Right cardiac atrium (tissue), 5 donors: Measurements from ENCODE around the gene BOK. TPM values are rescaled to one million over a fixed set of nuclear protein-coding genes. Genes with fewer than 3 reads are reported as not detected.

Experiments
- ATAC-seq, 2 donors: fragments of 200-7000 bp; cut with Tn5 transposase; one replicate each; pipeline versions ENCODE4 v1.8.0 to v1.9.1; 2020; ENCODE audit warnings: moderate library complexity in 2 of 2, mild to moderate bottlenecking in 1 of 2
- DNase-seq, 3 donors: peaks; one replicate each; pipeline ENCODE4 v3.0.0-alpha.2; 2020
- H3K27ac ChIP-seq: one replicate; pipeline ENCODE4 v1.5.1; 2013; ENCODE audit warnings: mild to moderate bottlenecking, low read length, control low read depth, moderate library complexity
- H3K27me3 ChIP-seq: one replicate; pipeline ENCODE4 v1.6.1; 2013; ENCODE audit not compliant: control insufficient read depth, insufficient read depth
- H3K4me1 ChIP-seq: one replicate; pipeline ENCODE4 v1.6.1; 2013; ENCODE audit warnings: low read length; ENCODE audit not compliant: control insufficient read depth, insufficient read depth
- H3K4me3 ChIP-seq: one replicate; pipeline ENCODE4 v1.5.1; 2013; ENCODE audit warnings: low read length, control low read depth
- H3K9me3 ChIP-seq: one replicate; pipeline ENCODE4 v1.6.1; 2013; ENCODE audit warnings: low read length; ENCODE audit not compliant: control insufficient read depth
- WGBS: extraction: QIAGEN DNeasy Blood & Tissue Kit; methylation state at CpG from one replicate; pipeline ENCODE4 v1.1.7; 2013; 5-methylcytosine and 5-hydroxymethylcytosine counted together
- intact Hi-C, 4 donors: fragments of 100-400 bp; cut with DNase I; formaldehyde crosslinking; loops; one replicate each; pipeline versions ENCODE4 v1.11.0 to v1.14.0; 2022 to 2023
- polyA plus RNA-seq: library from polyadenylated mRNA; stranded (reverse); fragments of 200-250 nt; gene quantifications from one replicate; pipeline ENCODE4 v1.2.3, GENCODE V29; 2013
- total RNA-seq, 4 donors: library from RNA; stranded (reverse); fragmentation: NEBNext Ultra II Directional; extraction: Animal tissue kit (Norgen Biotek cat#: 25700); gene quantifications; one replicate each; pipeline ENCODE4 v1.2.1, GENCODE V29; 2021
- donor health status: healthy with polysubstance abuse.
- donor health status: DM: no; HTN: yes; CAD: no.
- donor health status: DM: no; HTN: no; CAD: no.
- donor health status: DM: no; HTN: yes; CAD: no; lungs with severe emphysema.
- donor health status: DM: yes; HTN: yes; CAD: no.

Gene BOK
- total and polyA plus RNA-seq, 5 donors, result 2.8 to 15.0 (median 3.5) TPM

DNA sequence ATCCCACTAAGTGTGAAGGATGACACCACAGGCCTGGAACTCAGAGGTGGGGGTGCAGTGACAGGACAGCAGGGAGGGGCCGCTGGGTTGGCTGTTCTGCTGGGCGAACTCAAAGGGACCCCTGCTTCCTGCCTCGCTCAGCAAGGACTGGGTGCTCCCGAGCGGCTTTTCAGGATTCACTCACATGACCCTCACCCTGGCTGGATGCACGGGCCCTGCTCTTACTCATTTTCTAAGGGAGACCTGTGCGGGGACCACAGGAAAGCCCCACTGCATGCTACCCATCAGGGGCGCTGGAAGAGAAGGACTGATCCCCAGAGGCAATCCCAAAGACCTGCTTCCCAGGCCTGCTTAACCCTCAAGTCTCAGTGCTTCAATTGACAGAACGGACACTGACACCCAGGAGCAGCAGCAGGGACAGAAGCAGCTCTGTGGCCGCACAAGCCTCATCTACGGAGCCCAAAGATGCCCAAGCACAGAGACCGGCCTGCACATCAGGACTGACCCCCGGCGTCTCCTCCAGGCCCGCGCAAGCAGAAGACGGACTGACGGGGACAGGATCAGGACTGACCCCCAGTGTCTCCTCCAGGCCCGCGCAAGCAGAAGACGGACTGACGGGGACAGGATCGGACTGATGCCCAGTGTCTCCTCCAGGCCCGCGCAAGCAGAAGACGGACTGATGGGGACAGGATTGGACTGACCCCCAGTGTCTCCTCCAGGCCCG is 48.8 kb downstream of the BOK start:
- ATAC-seq, result no peak
- intact Hi-C loops, result no loop called here

DNA sequence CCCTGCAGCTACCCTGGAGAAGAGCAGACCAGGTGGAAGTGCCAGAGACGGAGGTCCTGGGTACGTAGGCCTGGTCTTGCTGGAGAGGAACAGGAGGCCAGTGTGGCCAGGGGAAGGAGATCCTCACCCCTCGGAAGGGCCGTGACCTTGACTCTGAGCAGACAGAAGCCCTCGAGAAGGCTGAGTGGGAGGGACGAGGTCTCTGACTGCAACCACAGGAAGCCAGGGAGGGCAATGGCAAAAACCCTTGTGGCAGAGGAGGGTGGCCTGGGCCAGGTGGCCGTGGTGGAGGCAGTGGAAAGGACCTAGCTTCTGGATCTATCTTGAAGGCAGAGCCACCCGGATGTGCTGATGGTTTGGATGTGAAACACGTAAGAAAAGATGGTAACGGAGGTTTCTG is 50.3 kb downstream of the BOK start:
- H3K4me3 ChIP-seq, result no peak overlapping the region
- intact Hi-C loops, result no loop called here
- ATAC-seq, result no peak
- no peak overlapping the region for H3K27ac ChIP-seq
- H3K9me3 ChIP-seq, result no peaks in the 10 kb centered on the region
- WGBS, result 87% methylated on average over 10 of the region's 10 CpGs
- DNase-seq, result no peak
- H3K4me1 ChIP-seq, result peaks cover 3% of the 10 kb centered on the region
- H3K27me3 ChIP-seq, result no peaks in the 10 kb centered on the region

More for the DNA sequence above, 48.8 kb downstream of the BOK start:
- no peak for DNase-seq
- Histone ChIP-seq H3K4me3 (no peak overlapping the region), H3K9me3 (no peaks in the 10 kb centered on the region), H3K27me3 (no peaks in the 10 kb centered on the region), H3K27ac (no peak overlapping the region), H3K4me1 (peaks cover 3% of the 10 kb centered on the region)
- WGBS, result 96% methylated on average over 27 of the region's 27 CpGs

GRCh38 chr2:241609859-241610793 is 51.6 kb downstream of the BOK start:
- Histone ChIP-seq H3K27me3 (no peaks in the 10 kb centered on the region), H3K9me3 (no peaks in the 10 kb centered on the region), H3K4me3 (peak overlapping the region; percentile 68), H3K4me1 (peaks cover 3% of the 10 kb centered on the region), H3K27ac (peak overlapping the region; percentile 16)
- ATAC-seq (peak; percentile 93 to 96), DNase-seq (peak; percentile 89 to 96 (median 94))
- 6% methylated on average over 76 of the region's 76 CpGs for WGBS
- intact Hi-C loops, result no loop called here

DNA sequence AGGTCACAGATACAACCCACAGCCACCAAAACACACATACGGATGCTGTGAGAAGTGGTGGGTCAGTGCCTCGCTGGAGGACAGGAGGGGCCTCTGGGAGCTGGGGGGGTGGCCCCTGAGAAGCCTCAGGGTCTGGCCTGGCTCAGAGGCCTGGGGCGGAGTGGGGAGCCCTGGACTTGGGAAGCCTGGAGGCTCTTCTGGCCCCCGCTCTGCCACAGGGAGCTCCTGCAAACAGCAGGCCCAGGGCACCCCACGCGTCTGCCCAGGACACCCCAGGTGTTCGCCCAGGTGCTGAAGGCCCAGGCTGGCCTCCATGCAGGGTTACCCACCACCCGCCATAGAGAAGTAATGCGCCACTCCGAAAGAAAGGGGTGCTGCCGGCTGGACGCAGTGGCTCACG is 52.5 kb downstream of the BOK start:
- peaks cover 3% of the 10 kb centered on the region for H3K4me1 ChIP-seq
- intact Hi-C loops, result no loop called here
- H3K27me3 ChIP-seq, result no peaks in the 10 kb centered on the region
- H3K27ac ChIP-seq, result no peak overlapping the region
- no peak for DNase-seq
- no peaks in the 10 kb centered on the region for H3K9me3 ChIP-seq
- no peak overlapping the region for H3K4me3 ChIP-seq
- ATAC-seq, result no peak
- 93% methylated on average over 13 of the region's 13 CpGs for WGBS

GRCh38 chr2:241612156-241613016 is 53.8 kb downstream of the BOK start:
- DNase-seq (no peak), ATAC-seq (no peak)
- no peaks in the 10 kb centered on the region for H3K27me3 ChIP-seq
- H3K27ac ChIP-seq, result peak overlapping the region; percentile 3
- H3K4me3 ChIP-seq, result no peak overlapping the region
- intact Hi-C loops, result no loop called here
- H3K9me3 ChIP-seq, result no peaks in the 10 kb centered on the region
- 73% methylated on average over 20 of the region's 20 CpGs for WGBS
- peaks cover 6% of the 10 kb centered on the region for H3K4me1 ChIP-seq

- intact Hi-C loops, result no loop called here
- ATAC-seq, result no peak
- no peak overlapping the region for H3K27ac ChIP-seq
- H3K9me3 ChIP-seq, result no peaks in the 10 kb centered on the region
- 67% methylated on average over 15 of the region's 15 CpGs for WGBS
- DNase-seq, result peak in 1 of 3 donors; percentile 66
- H3K4me1 ChIP-seq, result peaks cover 11% of the 10 kb centered on the region
- no peaks in the 10 kb centered on the region for H3K27me3 ChIP-seq
- H3K4me3 ChIP-seq, result no peak overlapping the region
These were observed 54.7 kb downstream of the BOK start for GRCh38 chr2:241613017-241613780.

GRCh38 chr2:241615041-241615440 is 56.5 kb downstream of the BOK start:
- no peaks in the 10 kb centered on the region for H3K27me3 ChIP-seq
- DNase-seq, result no peak
- no peak overlapping the region for H3K27ac ChIP-seq
- H3K4me1 ChIP-seq, result peaks cover 13% of the 10 kb centered on the region
- intact Hi-C loops, result no loop called here
- no peak for ATAC-seq
- no peaks in the 10 kb centered on the region for H3K9me3 ChIP-seq
- 86% methylated on average over 11 of the region's 11 CpGs for WGBS
- no peak overlapping the region for H3K4me3 ChIP-seq

DNA sequence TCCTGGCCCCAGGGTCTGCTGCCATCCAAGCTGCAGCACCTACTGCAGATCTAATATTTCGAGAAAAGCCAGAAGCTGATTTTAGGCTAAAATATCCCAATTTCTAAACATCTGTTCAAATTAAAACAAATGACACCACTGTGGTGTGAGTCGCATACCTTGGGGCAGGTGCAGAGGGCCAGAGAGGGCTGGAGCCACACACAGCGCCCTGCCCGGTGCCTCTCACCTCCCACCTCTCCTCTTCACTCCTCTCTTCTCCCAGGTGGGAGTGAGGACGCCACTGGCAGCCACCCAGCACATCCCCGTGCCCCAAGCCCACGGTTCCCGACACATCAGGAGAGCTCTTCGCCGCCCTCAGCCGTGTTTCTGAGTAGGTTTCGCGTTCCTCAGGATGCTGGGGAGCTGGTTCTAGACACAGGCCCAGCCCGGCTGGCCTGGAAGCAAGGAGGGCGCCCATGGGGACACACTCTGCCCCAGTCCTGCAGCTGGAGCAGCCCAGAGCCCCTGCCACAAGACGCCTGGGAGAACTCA is 57.0 kb downstream of the BOK start:
- no peak overlapping the region for H3K27ac ChIP-seq
- no peak for ATAC-seq
- 91% methylated on average over 16 of the region's 16 CpGs for WGBS

DNA sequence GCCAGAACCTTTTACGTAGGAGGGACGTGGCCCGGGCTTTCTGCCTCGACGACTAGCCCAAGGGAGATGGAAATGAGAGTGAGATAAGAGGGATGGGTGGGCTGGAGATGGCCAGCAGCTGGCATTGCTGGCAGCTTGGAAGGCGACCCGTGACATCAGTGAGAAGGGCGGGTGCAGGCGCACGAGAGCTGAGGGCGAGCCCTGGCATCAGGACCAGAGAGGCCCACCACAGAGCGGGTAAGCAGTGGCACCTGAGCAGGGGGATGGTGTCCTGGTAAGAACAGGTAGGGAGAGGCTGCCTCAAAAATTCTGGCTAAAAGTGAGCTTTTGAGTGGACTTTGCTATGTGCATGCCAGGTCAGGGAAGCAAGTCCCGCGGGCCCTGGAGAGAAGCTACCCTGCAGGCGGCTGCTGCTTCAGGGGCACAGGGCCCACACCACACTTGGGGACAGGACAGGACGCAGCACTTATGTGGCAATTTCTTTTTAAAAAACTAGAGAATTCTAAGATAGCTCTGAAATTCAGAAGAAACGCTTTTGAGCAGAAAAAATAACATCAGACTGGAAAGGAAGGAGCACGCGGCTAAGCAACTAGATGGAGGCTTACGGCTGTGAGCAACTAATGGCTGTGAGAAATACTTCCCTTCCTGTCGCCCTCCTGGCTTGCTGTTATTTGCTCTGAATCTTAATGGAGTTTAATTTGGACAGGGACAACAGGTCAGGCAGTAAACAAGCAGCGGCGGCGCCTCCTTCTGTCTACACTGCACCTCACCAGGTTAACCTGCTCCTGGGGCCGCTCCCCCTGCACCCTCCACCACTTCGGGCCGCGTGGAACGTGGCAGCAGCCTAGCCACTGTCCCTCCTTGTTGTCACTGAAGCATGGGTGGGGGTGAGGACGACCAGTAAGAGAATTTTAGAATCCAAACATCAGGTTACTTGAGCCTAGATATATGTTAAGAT is 57.9 kb downstream of the BOK start:
- Histone ChIP-seq H3K27me3 (no peaks in the 10 kb centered on the region), H3K4me1 (peaks cover 13% of the 10 kb centered on the region), H3K27ac (peak overlapping the region; percentile 72), H3K9me3 (no peaks in the 10 kb centered on the region), H3K4me3 (peak overlapping the region; percentile 54)
- intact Hi-C loops, result no loop called here
- WGBS, result 81% methylated on average over 30 of the region's 30 CpGs
- DNase-seq, result peak in 2 of 3 donors; percentile 60 to 71
- ATAC-seq, result peak; percentile 27 to 40

More for the DNA sequence above, 57.0 kb downstream of the BOK start:
- no peak for DNase-seq
- H3K4me1 ChIP-seq, result peaks cover 13% of the 10 kb centered on the region
- no peak overlapping the region for H3K4me3 ChIP-seq
- intact Hi-C loops, result no loop called here
- H3K27me3 ChIP-seq, result no peaks in the 10 kb centered on the region
- H3K9me3 ChIP-seq, result no peaks in the 10 kb centered on the region
